ENCODE measurements around the gene HS3ST2.

Gene HS3ST2
- total RNA-seq = 0 to 0.07 reads per million in 2 donors

DNA sequence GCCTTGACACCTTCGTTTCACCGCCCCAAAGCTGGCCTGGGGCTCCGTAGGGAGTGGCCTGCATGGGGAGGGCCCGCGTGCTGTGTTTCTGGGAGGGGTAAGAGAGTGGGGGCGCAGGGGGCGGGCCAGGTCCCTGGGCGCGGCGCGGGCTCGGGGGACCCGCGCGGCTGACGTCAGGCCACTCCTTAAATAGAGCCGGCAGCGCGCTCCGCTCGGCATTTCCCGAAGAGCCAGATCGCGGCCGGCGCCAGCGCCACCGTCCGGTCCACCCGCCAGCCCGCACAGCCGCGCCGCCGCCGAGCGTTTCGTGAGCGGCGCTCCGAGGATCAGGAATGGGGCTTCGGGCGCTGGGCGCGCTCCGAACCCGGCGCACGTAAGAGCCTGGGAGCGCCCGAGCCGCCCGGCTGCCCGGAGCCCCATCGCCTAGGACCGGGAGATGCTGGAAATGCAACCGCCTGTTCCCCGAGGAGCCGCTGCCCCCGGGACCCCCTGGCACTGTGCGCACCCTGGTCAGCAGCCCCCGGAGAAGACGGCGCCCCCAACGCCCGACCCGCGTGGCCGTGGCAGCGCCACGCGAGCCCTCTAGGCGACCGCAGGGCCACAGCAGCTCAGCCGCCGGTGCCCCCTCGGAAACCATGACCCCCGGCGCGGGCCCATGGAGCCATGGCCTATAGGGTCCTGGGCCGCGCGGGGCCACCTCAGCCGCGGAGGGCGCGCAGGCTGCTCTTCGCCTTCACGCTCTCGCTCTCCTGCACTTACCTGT lies at the start of gene HS3ST2:
Gene HS3ST2 (plus strand): TSS at position 215 of the 763 bp plus-strand sequence. CDS start 449 bp downstream, at position 664.
- DNase-seq = no peak

DNA sequence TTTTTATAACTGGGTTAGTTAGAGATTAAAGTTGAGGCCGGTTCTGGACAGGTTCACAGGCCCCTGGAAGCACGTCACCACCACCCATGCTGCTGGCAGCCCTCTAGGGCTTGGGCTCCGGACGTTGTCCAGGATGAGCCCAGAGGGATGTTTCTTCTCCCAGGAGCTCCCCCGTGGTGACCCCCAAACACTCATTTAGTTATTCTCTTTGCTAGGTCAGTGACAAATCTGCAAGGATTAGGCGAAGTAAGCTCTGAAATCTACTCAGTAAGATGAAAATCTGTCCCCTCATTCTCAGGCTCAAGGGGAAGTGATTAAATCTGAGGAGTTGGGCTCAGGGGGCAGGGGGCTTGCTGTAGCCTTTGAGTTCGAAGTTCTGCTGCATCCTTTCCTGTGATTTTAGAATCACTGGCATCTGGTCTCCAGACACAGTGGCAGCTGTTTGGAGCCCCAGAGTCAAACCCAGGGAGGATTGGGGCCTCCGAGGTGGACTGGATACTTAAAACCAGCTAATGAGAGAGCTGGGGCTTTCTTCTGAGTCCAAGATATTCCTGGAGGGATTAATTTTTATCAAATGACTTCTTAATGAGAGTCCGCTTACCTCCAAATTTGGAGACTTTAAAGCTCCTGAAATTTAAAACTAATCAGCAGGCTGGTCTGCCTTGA lies 49.2 kb upstream of the HS3ST2 start:
- no peak for DNase-seq

DNA sequence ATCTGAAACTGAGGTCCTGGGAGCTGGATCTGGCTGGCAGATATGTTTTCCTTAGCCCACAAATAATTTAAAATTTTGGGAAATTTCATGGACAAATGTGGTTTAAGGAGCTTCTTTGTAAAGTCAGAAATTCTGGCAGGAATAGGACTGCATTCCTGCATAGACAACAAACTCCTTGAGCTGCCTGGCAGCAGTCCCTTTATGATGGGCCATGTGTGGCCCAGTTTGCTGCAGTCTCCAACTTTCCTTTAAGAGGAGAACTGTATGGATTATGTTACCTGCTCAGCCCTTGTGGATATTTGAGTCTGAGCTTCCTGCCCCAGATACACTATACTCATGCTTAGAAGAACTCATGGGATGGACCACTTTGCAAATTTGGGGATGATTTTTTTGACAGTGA lies 48.5 kb upstream of the HS3ST2 start:
- DNase-seq = no peak

DNA sequence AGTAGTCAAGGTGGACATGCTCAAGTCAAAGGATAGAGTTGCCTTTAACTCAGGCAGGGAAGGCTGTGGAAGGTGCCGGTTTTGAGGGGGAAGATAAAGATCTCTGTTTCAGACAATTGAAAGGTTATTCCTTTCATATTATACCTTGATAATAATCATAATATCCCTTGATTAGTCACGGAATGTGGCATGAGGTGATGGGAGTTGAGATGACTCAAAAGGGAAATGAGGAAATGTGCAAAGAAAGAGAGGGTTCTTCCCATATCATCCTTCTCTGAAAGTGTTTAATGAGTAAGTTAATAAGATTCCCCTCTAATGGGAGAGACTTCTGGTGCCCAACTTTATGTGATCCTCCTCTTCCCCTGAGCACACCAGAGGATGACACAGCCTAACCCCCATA lies 43.1 kb upstream of the HS3ST2 start:
- DNase-seq = no peak

DNA sequence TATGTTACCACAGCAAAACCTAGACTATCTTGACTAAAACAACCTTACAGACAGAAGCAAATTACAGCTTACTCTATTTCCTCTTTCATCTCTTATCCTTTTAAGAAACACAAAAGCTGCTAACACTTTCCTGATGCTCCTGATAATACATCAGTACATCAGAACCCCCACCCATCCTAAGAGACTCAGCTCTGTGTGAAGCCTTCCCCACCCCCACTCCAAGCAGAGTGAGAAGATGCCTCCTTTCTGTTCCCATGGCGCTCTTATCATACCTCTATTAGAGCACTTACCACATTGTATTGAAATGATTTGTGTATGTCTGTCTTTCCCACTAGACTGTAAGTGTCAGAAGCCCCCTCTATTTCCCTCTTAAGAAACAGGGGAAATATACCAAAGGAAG lies 42.4 kb upstream of the HS3ST2 start:
- no peak for DNase-seq

DNA sequence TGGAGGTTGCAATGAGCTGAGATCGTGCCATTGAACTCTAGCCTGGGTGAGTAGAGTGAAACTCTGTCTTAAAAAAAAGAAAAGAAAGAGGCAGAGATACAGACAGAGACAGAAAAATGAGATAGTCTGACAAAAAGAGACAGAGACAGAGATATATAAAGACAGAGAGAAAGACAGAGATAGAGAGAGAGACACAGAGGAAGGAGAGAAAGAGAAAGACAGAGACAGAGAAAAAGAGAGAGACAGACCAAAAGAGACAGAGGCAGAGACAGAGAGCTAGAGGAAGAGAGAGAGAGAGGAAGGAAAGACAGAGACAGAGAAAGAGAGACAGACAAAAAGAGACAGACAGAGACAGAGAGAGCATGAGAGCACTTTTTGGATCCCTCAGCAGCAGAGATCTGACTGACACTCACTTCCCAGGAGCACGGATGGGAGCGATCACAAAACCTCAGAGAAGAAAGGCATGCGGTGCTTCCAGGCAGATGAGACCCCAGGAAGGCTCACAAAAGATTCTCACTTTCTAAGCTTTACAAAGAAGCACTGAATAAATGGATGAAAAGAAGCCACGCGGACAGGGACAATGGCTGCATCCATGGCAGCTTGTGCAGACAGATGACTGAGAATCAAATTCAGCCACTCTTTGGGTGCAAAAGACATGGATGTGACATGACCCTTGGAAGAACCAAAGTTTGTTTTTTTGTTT lies 38.6 kb upstream of the HS3ST2 start:
- DNase-seq = no peak

DNA sequence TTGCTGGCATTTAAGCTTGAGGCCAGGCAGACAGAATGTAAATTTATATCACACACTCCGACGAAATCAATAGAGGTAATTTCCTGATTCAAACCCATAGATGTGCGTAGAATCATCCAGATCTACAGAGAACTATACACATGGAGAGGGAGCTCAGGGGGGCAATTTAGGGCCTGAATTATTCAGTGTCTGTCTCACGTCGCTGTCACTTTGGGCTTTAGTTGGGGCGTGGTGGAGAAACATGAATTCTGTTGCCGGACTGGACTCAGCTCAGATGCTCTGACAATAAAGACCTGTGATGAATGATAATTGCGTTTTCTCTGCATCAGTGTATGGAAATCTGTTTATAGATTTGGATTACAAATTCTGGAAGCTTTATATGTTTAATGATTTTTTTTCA lies 32.5 kb upstream of the HS3ST2 start:
- no peak for DNase-seq

DNA sequence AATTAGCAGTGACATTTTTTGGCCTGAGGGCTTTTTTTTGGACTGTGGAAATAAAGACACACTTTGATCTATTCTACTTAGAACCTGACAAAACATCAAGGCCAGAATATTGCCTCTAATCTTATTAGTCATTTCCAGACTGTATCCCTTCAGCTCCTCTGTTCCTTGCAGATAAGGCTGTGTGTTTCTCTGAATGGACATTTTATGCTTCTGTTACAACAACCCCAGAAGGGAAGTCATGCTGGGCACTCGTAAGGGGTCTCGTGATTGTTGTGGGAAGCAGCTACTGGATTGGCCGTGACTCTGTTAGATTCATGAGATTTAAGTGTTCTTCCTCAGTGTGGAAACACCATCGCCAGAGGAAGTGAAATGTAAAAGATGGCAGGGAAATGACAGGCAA lies 31.6 kb upstream of the HS3ST2 start:
- no peak for DNase-seq

DNA sequence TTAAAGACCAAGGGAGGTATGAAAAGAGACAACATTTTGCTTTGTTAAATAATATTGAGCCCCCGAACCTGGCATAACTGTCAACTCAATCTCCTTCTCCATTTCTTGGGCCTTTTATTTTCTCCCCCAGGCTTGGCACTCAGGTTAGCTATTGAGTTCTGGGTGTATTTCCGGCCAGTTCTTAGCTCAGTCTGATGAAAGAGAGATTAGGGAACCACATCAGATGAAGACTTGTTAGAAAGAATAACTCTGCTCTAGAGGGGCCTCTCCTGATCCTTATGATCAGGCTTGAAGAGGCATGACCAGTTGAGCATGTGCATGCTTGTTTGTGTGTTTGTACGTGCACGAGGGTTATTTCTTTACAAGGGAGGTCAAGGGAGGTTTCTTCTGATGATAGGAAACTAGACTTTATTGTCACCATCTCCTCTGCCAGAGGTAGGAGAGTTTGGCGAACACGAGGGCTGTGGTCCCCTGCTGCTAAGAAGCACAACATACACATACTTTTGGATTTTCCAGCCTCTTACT lies 29.2 kb upstream of the HS3ST2 start:
- DNase-seq = no peak

DNA sequence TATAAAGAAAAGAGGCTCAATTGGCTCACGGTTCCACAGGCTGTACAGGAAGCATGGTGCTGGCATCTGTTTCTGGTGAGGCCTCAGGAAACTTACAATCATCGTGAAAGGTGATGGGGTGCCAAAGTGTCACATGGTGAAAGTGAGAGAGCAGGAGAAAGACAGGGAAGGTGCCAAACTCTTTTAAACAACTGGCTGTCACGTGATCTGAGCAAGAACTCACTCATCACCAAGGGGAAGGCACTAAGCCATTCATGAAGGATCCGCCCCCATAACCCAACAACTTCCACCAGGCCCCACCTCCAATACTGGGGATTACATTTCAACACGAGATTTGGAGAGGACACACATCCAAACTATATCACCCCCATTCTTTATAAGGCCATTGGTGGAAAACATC lies 28.4 kb upstream of the HS3ST2 start:
- no peak for DNase-seq

DNA sequence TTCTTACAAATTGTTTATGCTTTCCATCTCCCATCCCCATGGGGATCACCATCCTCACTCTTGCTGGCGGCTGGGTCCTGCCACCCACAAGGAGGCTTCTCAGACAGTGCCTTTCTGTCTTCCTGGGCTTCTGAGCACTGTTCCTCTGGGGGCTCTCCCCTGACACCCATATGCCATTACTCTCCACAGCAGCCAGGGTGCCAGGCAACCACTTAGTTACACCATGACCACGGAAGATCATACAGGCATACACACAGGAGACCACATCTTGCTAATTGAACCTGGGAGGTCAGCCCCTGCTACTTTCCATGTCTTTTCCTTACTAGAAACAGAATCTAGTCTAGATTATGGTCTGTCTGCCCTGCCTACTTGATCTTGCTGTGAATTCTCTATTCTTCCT lies 27.7 kb upstream of the HS3ST2 start:
- DNase-seq = no peak

DNA sequence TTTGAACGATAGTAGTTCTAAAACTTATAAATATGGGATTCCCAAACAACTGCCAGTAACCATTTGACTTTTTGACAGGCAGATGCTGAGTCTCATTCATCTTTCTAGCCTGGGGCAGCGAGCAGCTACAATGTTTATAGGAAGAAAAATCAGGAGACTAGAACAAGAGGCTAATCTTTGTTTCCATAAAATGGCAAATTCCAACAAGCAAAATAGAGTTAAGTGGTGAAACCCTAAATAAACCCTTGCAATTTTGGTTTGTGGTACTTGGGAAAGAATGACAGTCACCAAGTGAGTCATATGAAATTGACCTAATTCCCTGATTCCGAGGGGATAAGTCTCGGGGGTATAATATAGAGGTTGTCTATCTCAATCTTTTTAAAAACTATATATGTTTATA lies 27.3 kb upstream of the HS3ST2 start:
- DNase-seq = no peak

DNA sequence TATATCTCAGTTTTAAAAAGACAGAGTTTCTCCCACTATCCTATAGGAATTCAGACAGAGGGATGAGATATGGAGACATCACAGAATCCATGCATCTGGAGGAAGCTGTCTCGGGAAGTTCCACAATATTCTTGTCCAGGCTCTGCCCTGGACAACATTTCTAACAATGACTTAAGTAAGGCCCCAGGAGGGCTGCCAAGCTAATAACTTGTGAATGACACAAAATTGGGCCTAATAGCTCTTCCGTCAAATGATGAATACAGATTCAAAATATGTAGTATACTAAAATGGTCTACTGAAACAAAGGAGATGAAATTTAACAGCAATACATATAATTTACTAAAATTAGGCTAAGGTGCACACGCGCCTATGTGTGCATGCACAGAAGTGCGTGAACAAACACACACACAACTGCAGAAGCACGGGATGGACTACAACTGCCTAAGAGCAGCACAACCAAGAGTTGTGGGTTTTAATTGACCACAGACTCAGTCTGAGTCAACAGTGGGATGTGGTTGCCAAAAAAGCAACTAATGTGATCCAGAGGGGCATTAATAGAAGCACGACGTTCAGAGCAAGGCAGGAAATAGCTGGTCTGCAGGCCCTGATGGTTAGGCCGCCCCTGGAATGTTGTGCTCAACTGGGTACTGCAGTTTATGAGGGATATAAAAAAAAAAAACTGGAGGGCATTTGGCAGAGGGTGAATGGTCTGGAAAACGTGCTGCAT lies 26.3 kb upstream of the HS3ST2 start:
- no peak for DNase-seq

DNA sequence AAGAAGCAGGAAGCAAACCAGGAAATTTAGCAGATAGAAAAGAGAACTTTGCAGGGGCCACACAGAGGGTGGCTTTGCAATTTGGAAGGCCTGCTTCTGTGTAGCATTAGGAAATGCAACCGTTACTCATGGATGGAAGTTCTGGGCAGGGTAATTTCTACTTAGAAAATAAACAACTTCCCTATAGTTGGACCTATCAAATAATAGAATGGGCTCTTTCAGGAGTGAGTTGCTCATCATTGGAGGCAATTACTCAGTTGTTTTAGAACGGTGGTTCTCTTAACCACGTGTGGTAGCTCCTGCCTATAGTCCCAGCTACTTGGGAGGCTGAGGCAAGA lies 25.8 kb upstream of the HS3ST2 start:
- no peak for DNase-seq

DNA sequence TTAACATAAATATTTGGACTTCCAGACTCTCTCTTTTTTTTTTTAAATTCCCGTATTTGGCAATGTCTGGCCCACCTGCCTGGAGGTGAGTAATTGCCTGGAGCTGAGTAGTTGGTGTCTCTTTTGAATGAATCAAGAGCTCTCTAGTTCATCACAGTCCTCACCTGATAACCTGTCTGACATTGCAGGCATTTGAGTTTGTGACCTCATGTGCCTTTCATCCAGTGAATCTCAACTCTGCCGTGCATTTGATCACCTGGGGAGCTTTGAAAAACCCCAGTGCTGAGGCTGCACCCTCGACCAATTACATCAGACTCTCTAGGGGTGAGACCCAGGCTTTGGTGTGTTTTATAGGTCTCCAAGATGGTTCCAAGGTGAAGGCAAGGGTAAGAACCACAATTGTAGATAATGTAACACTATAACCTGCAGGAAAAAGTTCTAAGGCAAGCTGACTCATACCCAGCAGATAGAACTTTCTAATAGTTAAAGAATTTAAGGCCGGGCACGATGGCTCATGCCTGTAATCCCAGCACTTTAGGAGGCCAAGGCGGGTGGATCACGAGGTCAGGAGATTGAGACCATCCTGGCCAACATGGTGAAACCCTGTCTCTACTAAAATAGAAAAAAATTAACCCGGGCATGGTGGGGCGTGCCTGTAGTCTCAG lies 24.5 kb upstream of the HS3ST2 start:
- DNase-seq = no peak

DNA sequence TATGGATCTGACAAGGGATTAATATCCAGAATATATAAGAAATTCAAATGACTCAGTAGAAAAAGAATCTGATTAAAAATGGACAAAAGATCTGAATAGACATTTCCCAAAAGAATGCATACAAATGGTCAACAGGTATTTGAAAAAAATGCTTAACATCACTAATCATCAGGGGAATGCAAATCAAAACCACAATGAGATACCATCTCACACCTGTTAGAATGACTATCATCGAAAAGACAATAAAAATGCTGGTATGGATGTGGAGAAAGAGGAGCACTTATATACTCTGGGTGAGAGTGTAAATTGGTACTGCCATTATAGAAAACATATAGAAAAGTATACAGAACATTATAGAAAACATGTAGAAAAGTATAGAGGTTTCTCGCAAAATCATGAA lies 16.4 kb upstream of the HS3ST2 start:
- no peak for DNase-seq

DNA sequence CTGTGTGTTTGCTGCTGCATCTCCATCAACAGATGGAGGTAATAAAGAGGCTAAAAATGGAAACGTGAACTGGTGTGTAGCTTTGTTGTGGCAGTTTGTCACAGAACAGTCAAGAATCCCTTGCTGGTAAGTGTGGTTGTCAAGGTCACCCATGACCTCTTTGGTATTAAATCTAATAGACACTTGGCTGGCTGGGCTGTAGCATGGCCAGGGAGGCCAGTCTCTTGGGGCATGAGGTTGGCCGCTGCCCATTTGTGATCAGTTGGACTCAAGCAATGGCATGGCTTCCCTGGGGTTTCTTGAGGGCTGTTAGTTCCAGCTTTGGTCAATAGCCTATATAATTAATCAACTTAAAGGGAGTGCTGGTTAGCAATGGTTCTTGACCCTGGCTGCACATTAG lies 14.8 kb upstream of the HS3ST2 start:
- no peak for DNase-seq

DNA sequence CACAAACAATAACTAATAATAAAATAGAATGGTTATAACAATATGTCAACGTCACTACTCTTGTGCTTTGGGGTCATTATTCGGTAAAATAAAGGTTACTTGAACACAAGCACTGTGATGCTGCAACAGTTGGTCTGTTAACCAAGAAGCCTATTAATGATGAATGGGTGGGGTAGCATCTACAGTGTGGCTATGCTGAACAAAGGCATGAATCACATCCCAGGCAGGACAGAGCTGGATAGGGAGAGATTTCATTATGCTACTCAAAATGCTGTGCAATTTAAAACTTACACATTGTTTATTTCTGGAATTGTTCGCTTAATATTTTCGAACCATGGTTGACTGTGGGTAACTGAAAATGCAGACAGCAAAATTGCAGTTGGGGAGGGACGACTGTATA lies 9.1 kb upstream of the HS3ST2 start:
- DNase-seq = no peak

DNA sequence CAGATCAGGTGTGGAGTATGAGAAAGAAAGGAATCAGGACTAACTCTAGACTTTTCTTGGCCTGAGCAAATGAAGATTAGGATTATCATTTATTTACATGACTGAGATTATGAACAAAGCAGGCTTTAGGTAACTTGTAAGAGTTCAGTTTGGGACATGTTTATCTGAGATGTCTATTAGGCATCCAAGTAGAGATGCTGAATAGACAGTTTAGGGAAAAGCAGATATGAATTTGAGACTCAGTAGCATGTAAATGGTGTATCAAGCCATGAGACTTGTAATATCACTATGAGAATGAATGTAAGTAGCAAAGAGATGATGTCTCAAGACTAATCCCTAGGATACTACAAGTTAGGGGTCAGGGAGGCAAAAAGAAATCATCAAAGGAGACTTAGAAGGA lies 8.6 kb upstream of the HS3ST2 start:
- DNase-seq = no peak

DNA sequence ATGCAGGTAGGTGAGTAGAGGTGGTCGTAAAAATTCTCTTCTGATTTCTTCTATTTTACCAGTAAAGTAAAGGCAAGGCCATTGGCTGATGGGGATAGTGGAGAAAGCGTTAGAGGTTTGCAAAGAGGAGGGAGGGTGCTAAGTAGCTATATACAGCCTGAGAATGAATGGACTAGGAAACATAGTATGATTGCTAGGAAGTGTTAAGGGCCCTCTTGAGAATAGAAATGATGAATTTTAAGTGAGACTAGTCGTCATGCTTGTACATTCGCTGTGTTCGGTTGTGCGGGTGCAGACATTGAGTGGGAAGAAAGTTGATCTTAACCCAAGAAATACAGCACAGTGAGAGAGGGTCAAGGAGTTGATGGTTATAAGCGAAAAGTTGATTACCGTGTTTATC lies 7.2 kb upstream of the HS3ST2 start:
- no peak for DNase-seq

DNA sequence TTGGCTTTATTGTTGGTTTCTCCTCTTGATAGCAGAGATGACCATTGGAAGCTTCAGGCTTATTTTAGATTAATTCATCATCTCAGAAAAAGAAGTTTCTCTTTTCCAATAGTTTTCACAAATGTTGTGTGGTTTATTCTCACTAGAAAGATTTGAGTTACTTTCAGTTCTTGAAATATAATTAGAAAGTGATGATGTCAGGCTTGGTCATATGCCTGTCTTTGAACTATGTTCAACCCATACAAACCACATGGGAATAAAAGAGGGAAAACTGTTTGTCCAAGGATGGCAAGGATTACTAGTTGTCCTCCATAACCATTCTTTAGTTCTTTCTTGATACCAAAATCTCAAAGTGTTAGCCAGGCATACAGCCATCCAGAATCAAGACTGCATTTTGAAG lies 3.7 kb upstream of the HS3ST2 start:
- no peak for DNase-seq

DNA sequence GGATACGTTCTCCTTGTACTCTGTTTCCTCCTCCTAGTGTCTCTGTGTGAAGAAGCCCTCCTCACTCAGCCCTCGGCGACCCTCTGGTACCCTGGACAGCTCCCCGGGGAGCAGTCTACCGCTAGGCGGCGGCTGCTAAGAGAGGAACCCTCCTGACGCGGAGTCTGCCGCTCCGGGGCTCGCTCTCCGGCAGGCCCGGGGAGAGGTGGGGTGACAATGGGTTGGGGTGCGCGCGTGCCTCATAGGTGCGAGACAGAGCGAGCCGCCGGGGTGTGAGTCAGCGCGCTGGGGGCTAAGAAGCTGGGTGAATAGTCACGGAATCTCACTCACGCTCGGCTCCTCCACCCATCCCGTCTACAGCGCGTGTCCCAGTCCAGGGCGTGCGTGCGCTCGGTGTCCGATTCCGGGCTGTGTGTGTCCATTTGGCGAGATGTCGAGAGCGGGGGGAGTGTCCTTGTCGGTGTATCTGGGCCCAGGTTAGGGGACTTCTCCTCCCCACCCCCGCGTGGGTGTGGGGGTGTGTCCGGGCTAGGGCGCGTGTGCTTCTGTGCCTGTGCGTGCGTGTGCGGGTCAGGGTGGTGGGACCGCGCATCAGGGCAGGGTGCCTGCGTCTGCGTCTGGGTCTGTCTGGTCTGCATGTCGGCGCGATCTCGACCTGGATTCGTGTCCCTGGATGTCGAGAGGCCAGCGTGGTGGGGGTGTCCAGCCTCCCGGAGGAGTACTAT lies 577 bp upstream of the HS3ST2 start:
- no peak for DNase-seq
